HepG2 (cell line): ENCODE data around the gene EMC1. TPM values are rescaled to one million over a fixed set of nuclear protein-coding genes. Genes with fewer than 3 reads are reported as not detected.
A peak's percentile ranks its signal among the peaks of the same experiment; 100 is the strongest.

ENCODE experiments used
- ATAC-seq: fragments of 200-7000 bp; cut with Tn5 transposase; 3 replicates; pipeline ENCODE4 v1.9.1; 2020; ENCODE audit warnings: mild to moderate bottlenecking, moderate library complexity
- BruUV-seq: library from RNA; stranded (reverse); fragments of 400-500 nt; replicated peaks from 2 replicates; lab custom pipeline; 2021; lab: Mats Ljungman, UMichigan
- CTCF ChIA-PET: fragments of 300-600 bp; formaldehyde crosslinking; extraction: SDS; loops from one replicate; lab custom pipeline; 2021; ENCODE audit warnings: low total read pairs, inconsistent platforms, low intra/inter-chr PET ratio; lab: Yijun Ruan, JAX
- POLR2A ChIA-PET: fragments of 350-600 bp; sonication (Branson Sonifier 250); formaldehyde crosslinking; loops from one replicate; lab custom pipeline; 2020; ENCODE audit warnings: antibody characterized with exemption, inconsistent platforms; lab: Yijun Ruan, JAX
- DNase-seq: peaks from one replicate; pipeline ENCODE4 v3.0.0-alpha.2; 2015; ENCODE audit warnings: low spot score
- FAIRE-seq: peaks from 3 replicates; lab custom pipeline; 2011; peaks lifted over from hg19 to GRCh38; lab: Jason Lieb, UNC
- H2AFZ ChIP-seq: one replicate; pipeline ENCODE4 v1.6.1; 2011; ENCODE audit warnings: low read length, inconsistent platforms
- H3K27ac ChIP-seq: fragments of 300-600 bp; 3 replicates; pipeline ENCODE4 v1.8.0; 2011; ENCODE audit warnings: mixed run types, mild to moderate bottlenecking, mixed read lengths, low read length, inconsistent platforms; ENCODE audit not compliant: insufficient read depth; ENCODE audit errors: extremely low read length
- H3K27me3 ChIP-seq, 2 experiments: fragments of 200-600 bp in 1 of 2; 2 replicates in 1 of 2; 3 replicates in 1 of 2; pipeline versions ENCODE4 v1.6.0 to v1.8.0; 2011; ENCODE audit warnings: low read length in 2 of 2, mild to moderate bottlenecking in 2 of 2, moderate library complexity in 2 of 2, inconsistent platforms in 1 of 2; ENCODE audit not compliant: insufficient read depth in 2 of 2, control insufficient read depth in 1 of 2
- H3K36me3 ChIP-seq, 2 experiments: fragments of 200-600 bp in 1 of 2; replicated peaks in 1 of 2; 2 replicates in 1 of 2; 3 replicates in 1 of 2; pipeline versions ENCODE4 v1.5.1 to v1.8.0; 2011; ENCODE audit warnings: low read length in 2 of 2, inconsistent platforms in 1 of 2; ENCODE audit not compliant: insufficient read depth in 2 of 2, control insufficient read depth in 1 of 2
- H3K4me1 ChIP-seq: 2 replicates; pipeline ENCODE4 v1.5.1; 2012; ENCODE audit warnings: low read length, inconsistent platforms; ENCODE audit not compliant: insufficient read depth
- H3K4me2 ChIP-seq: 2 replicates; pipeline ENCODE4 v1.6.0; 2011; ENCODE audit warnings: low read depth, low read length, inconsistent platforms
- H3K4me3 ChIP-seq, 3 experiments: fragments of 200-600 bp in 1 of 3; sonication (generic), shearing (Covaris generic) in 1 of 3; replicated peaks in 1 of 3; 2 replicates each; pipeline ENCODE4 v1.5.1; 2011 to 2016; ENCODE audit warnings: low read length in 3 of 3, inconsistent platforms in 2 of 3, low read depth in 2 of 3, mild to moderate bottlenecking in 2 of 3, control low read depth in 1 of 3, mixed read lengths in 1 of 3; ENCODE audit not compliant: insufficient read depth in 1 of 3
- H3K79me2 ChIP-seq: one replicate; pipeline ENCODE4 v1.6.1; 2011; ENCODE audit warnings: low read length, inconsistent platforms; ENCODE audit not compliant: insufficient read depth
- H3K9ac ChIP-seq: 2 replicates; pipeline ENCODE4 v1.6.0; 2011; ENCODE audit warnings: mild to moderate bottlenecking, low read depth, low read length, inconsistent platforms; ENCODE audit not compliant: insufficient read depth
- H3K9me3 ChIP-seq: 2 replicates; pipeline ENCODE4 v1.5.1; 2012; ENCODE audit warnings: mild to moderate bottlenecking, low read length
- H4K20me1 ChIP-seq: 2 replicates; pipeline ENCODE4 v1.6.0; 2011; ENCODE audit warnings: inconsistent platforms, mild to moderate bottlenecking, low read length, moderate library complexity; ENCODE audit not compliant: insufficient read depth
- ARNTL ChIP-seq: sonication (generic); formaldehyde crosslinking; IDR thresholded peaks from 2 replicates; pipeline ENCODE4 v1.4.0; 2020; ENCODE audit warnings: mild to moderate bottlenecking, missing genetic modification reagents
- ELK4 ChIP-seq: sonication (generic); formaldehyde crosslinking; IDR thresholded peaks from 2 replicates; pipeline ENCODE4 v1.9.0; 2021; ENCODE audit warnings: missing genetic modification reagents, borderline replicate concordance
- IRX3 ChIP-seq: sonication (generic); formaldehyde crosslinking; IDR thresholded peaks from 2 replicates; pipeline ENCODE4 v1.8.1; 2023; ENCODE audit warnings: mild to moderate bottlenecking, low read depth, missing genetic modification reagents, borderline replicate concordance
- RAD51 ChIP-seq: fragments of 450-650 bp; IDR thresholded peaks from 2 replicates; pipeline ENCODE4 v1.6.1; 2016; ENCODE audit warnings: borderline replicate concordance
- RBAK ChIP-seq: sonication (generic); formaldehyde crosslinking; IDR thresholded peaks from 2 replicates; pipeline ENCODE4 v1.5.1; 2020; ENCODE audit warnings: mild to moderate bottlenecking, missing genetic modification reagents
- RFXAP ChIP-seq: sonication (generic); formaldehyde crosslinking; IDR thresholded peaks from 2 replicates; pipeline ENCODE4 v1.4.0; 2020; ENCODE audit warnings: missing genetic modification reagents, borderline replicate concordance
- STAT5B ChIP-seq: sonication (generic); formaldehyde crosslinking; IDR thresholded peaks from 2 replicates; pipeline ENCODE4 v1.4.0; 2020; ENCODE audit warnings: missing genetic modification reagents
- ZBTB37 ChIP-seq: sonication (generic); formaldehyde crosslinking; IDR thresholded peaks from 2 replicates; pipeline ENCODE4 v1.4.0; 2020; ENCODE audit warnings: mild to moderate bottlenecking, missing genetic modification reagents
- ZMYM3 ChIP-seq: sonication (generic); formaldehyde crosslinking; IDR thresholded peaks from 2 replicates; pipeline ENCODE4 v1.5.1; 2020; ENCODE audit warnings: mild to moderate bottlenecking, missing genetic modification reagents
- ZNF160 ChIP-seq: sonication (generic); formaldehyde crosslinking; IDR thresholded peaks from 2 replicates; pipeline ENCODE4 v1.8.0; 2022; ENCODE audit warnings: mild to moderate bottlenecking, inconsistent platforms, missing genetic modification reagents
- ZNF446 ChIP-seq: sonication (generic); formaldehyde crosslinking; IDR thresholded peaks from 2 replicates; pipeline ENCODE4 v1.5.0; 2020; ENCODE audit warnings: mild to moderate bottlenecking, missing genetic modification reagents
- ZNF556 ChIP-seq: sonication (generic); formaldehyde crosslinking; IDR thresholded peaks from 2 replicates; pipeline ENCODE4 v1.4.0; 2020; ENCODE audit warnings: mild to moderate bottlenecking, missing genetic modification reagents, borderline replicate concordance
- ZNF572 ChIP-seq: sonication (generic); formaldehyde crosslinking; IDR thresholded peaks from 2 replicates; pipeline ENCODE4 v1.5.1; 2020; ENCODE audit warnings: mild to moderate bottlenecking, missing genetic modification reagents
- ZNF792 ChIP-seq: IDR thresholded peaks from 2 replicates; pipeline ENCODE4 v1.6.1; 2016
- ZNF850 ChIP-seq: sonication (generic); formaldehyde crosslinking; conservative IDR thresholded peaks from 2 replicates; pipeline ENCODE4 v1.9.0; 2021; ENCODE audit warnings: mild to moderate bottlenecking, missing genetic modification reagents
- ZSCAN20 ChIP-seq: sonication (generic); formaldehyde crosslinking; IDR thresholded peaks from 2 replicates; pipeline ENCODE4 v1.4.0; 2020; ENCODE audit warnings: missing genetic modification reagents, mild to moderate bottlenecking, borderline replicate concordance
- WGBS: methylation state at CpG from one replicate; pipeline ENCODE4 v1.1.6; 2017; ENCODE audit warnings: low lambda C conversion rate; 5-methylcytosine and 5-hydroxymethylcytosine counted together
- in situ Hi-C: cut with HindIII; loops from 2 replicates; pipeline ENCODE4 v1.10.0; 2017; ENCODE audit warnings: low pct_unique_long_range_greater_than_20kb; ENCODE audit not compliant: extremely low pct_ligation_motif_present
- intact Hi-C: fragments of 100-400 bp; cut with micrococcal nuclease; formaldehyde crosslinking; loops from one replicate; pipeline ENCODE4 v1.10.0; 2022; ENCODE audit not compliant: unreplicated experiment
- polyA plus RNA-seq, 8 experiments: library from polyadenylated mRNA; depleted of rRNA in 3 of 8; stranded (reverse) in 7 of 8; unstranded in 1 of 8; fragments of >200 nt; fragmentation: Illumina TruSeq in 4 of 8; extraction: Trizol in 4 of 8; gene quantifications; 2 replicates each; pipeline versions ENCODE4 v1.2.1 to v1.2.3, GENCODE V29; 2011 to 2016; ENCODE audit warnings: low read depth in 4 of 8, missing spikeins in 1 of 8, mixed read lengths in 1 of 8; ENCODE audit not compliant: insufficient read depth in 1 of 8
- total RNA-seq, 5 experiments: library from RNA; depleted of rRNA; stranded (reverse); fragments of >200 nt; fragmentation: Illumina TruSeq; extraction: Trizol; gene quantifications; 2 replicates each; pipeline ENCODE4 v1.2.3, GENCODE V29; 2016; ENCODE audit warnings: low read depth in 1 of 5
- TF ChIP-seq, protein P1 (sequence below): sonication (generic); formaldehyde crosslinking; IDR thresholded peaks from 2 replicates; pipeline ENCODE4 v1.5.1; 2020; ENCODE audit warnings: mild to moderate bottlenecking, missing genetic modification reagents

The EMC1 gene
- total and polyA plus RNA-seq, 2 of the 13 experiments (the other 11 are each of a cell fraction or from before 2014, with no cell fraction given), result 38.0 to 61.3 TPM

GRCh38 chr1:19206947-19207346 is 44.4 kb downstream of the EMC1 start:
- no peak overlapping the region for H2AFZ ChIP-seq

More at GRCh38 chr1:19206947-19207346, 44.4 kb downstream of the EMC1 start:
- no TSS peak for BruUV-seq
- Histone ChIP-seq H3K9ac (no peak overlapping the region), H3K79me2 (peaks cover 94% of the 10 kb centered on the region), H3K36me3 (peaks cover 7 to 13% of the 10 kb centered on the region in 2 experiments; a peak in 4 of 5 replicates), H3K9me3 (no peaks in the 10 kb centered on the region), H3K4me3 (no peak overlapping the region), H3K27ac (no peak overlapping the region), H3K27me3 (peaks cover 0 to 4% of the 10 kb centered on the region in 2 experiments; a peak in 2 of 5 replicates), H4K20me1 (peaks cover 46% of the 10 kb centered on the region), H3K4me2 (peak overlapping the region; percentile 16; the same call in 1 of the 2 replicates), H3K4me1 (peaks cover 82% of the 10 kb centered on the region)
- ChIA-PET CTCF (no interaction called here), POLR2A (no interaction called here)
- intact Hi-C loops, result no loop called here
- ATAC-seq (no peak), FAIRE-seq (no peak), DNase-seq (no peak)
- in situ Hi-C loops, result no loop called here
- TF ChIP-seq ARNTL (no peak), ZNF556 (CRISPR knock-in tag) (no peak), ZNF446 (CRISPR knock-in tag) (no peak), ZSCAN20 (no peak), ZNF850 (CRISPR knock-in tag) (no peak), ZNF160 (CRISPR knock-in tag) (no peak), IRX3 (CRISPR knock-in tag) (no peak), ZBTB37 (no peak), ZNF572 (CRISPR knock-in tag) (no peak), STAT5B (CRISPR knock-in tag) (no peak), RFXAP (CRISPR knock-in tag) (no peak), RBAK (CRISPR knock-in tag) (no peak), ZMYM3 (CRISPR knock-in tag) (no peak), RAD51 (no peak), ELK4 (CRISPR knock-in tag) (no peak), ZNF792 (no peak)
- TF ChIP-seq, protein P1, sequence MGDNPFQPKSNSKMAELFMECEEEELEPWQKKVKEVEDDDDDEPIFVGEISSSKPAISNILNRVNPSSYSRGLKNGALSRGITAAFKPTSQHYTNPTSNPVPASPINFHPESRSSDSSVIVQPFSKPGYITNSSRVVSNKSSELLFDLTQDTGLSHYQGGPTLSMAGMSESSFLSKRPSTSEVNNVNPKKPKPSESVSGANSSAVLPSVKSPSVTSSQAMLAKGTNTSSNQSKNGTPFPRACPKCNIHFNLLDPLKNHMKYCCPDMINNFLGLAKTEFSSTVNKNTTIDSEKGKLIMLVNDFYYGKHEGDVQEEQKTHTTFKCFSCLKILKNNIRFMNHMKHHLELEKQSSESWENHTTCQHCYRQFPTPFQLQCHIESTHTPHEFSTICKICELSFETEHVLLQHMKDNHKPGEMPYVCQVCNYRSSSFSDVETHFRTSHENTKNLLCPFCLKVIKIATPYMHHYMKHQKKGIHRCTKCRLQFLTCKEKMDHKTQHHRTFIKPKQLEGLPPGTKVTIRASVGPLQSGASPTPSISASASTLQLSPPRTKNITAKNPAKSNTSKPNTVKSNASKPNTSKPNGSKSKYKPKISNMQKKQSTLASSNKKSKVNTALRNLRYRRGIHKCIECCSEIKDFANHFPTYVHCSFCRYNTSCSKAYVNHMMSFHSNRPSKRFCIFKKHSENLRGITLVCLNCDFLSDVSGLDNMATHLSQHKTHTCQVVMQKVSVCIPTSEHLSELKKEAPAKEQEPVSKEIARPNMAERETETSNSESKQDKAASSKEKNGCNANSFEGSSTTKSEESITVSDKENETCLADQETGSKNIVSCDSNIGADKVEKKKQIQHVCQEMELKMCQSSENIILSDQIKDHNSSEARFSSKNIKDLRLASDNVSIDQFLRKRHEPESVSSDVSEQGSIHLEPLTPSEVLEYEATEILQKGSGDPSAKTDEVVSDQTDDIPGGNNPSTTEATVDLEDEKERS (CRISPR knock-in tag), result no peak
- 95% methylated on average over 3 of the region's 3 CpGs for WGBS
